Subcutaneous abdominal adipose tissue (tissue), 5 donors: ENCODE measurements around the gene RFX5.
"Not testable (repeated sequence)": the region's sequence is repeated elsewhere in the genome, so short reads cannot be mapped to it uniquely, and the experiment has no call there.

Experiments
- H3K27ac ChIP-seq: one replicate; pipeline ENCODE4 v1.7.0; 2013; ENCODE audit warnings: low read depth, mild to moderate bottlenecking, inconsistent platforms, low read length, moderate library complexity
- H3K27me3 ChIP-seq, 5 donors: one replicate each; pipeline ENCODE4 v1.7.0; 2013; ENCODE audit warnings: low read length in 5 of 5, inconsistent platforms in 1 of 5; ENCODE audit not compliant: control insufficient read depth in 5 of 5, insufficient read depth in 4 of 5
- H3K36me3 ChIP-seq, 5 donors: one replicate each; pipeline ENCODE4 v1.7.0; 2013; ENCODE audit warnings: low read length in 5 of 5; ENCODE audit not compliant: control insufficient read depth in 5 of 5, insufficient read depth in 5 of 5
- H3K4me1 ChIP-seq, 5 donors: one replicate each; pipeline ENCODE4 v1.7.0; 2013; ENCODE audit warnings: low read length in 5 of 5, mild to moderate bottlenecking in 3 of 5, moderate library complexity in 1 of 5; ENCODE audit not compliant: control insufficient read depth in 5 of 5, insufficient read depth in 5 of 5
- H3K4me3 ChIP-seq, 5 donors: one replicate each; pipeline ENCODE4 v1.7.0; 2013; ENCODE audit warnings: low read length in 5 of 5, low read depth in 1 of 5
- H3K9ac ChIP-seq, 5 donors: one replicate each; pipeline ENCODE4 v1.7.0; 2013; ENCODE audit warnings: low read length in 5 of 5, mild to moderate bottlenecking in 4 of 5, moderate library complexity in 3 of 5
- H3K9me3 ChIP-seq, 5 donors: one replicate each; pipeline ENCODE4 v1.7.0; 2013; ENCODE audit warnings: low read length in 5 of 5; ENCODE audit not compliant: control insufficient read depth in 5 of 5
- donor health status: healthy.
- donor health status: healthy.
- donor health status: healthy.
- donor health status: healthy.
- donor health status: healthy.

RFX5 gene

DNA sequence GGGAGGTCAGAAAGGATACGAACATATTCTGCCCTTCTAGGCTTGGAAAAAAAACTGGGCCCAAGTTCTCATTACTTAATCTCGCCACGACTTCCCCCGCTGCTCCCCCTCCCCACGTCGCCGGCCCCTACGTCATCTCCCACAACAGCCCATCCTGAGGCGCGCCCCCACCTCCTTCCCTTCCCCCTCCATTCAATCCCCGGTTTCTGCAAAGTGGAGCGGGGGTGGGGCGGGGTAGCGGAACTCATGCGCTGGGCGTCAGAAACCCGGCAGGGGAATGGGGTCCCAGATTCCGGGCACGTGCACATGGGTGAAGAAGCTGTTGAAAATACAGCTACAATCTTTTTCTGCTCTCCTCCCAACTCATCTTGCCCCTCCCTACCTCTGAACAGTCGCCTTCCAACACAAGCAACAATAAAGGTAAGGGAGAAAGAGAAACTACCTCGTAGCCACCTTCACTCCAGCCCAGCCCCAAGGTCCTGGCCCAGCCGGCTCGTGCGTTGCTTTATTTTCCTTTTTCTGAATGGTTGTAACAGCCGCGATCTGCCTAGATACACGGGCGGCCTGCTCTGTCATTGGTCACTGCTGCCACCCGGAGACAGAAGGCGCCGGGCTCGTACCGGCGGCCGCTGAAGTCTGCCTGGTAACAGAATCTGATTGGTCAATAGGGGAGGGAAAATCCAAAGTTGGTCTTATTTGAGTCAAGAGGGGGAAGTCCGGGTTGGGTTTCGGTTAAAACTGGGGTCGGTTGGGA lies at the start of gene RFX5:
TSS of gene RFX5 (minus strand) at position 484 of the 754 bp plus-strand sequence. CDS start 932 bp downstream, outside the sequence.
- peak within 1 kb of the TSS; percentile 84 to 94 (median 91) for H3K9ac ChIP-seq
- peak within 1 kb of the TSS; percentile 85 to 98 (median 93) for H3K4me3 ChIP-seq
- no peaks in the 10 kb centered on the region for H3K9me3 ChIP-seq
- peaks cover 9 to 18% (median 15%) of the 10 kb centered on the region in 5 donors for H3K4me1 ChIP-seq
- peak within 1 kb of the TSS; percentile 98 for H3K27ac ChIP-seq
- no peaks in the 10 kb centered on the region for H3K27me3 ChIP-seq
- H3K36me3 ChIP-seq, result peaks cover 0 to 35% (median 27%) of the 10 kb centered on the region in 5 donors

DNA sequence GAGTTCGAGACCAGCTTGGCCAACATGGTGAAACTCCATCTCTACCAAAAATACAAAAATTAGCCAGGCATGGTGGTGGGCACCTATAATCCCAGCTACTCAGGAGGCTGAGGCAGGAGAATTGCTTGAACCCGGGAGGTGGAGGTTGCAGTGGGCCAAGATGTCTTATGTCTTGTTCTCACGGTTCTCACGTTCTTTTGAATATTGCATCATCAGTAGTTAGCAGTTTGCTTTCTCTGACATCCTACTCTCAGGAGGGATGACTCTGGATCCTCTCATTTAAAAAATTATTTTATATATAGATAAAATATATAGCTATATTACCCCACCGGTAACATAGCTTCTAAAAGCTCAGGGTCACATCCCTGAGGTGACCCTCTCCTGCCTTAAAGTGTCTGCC lies 49.2 kb upstream of the RFX5 start:
- H3K9me3 ChIP-seq, H3K4me3 ChIP-seq, H3K27ac ChIP-seq, H3K27me3 ChIP-seq, H3K9ac ChIP-seq, H3K36me3 ChIP-seq: not testable (repeated sequence)
- H3K4me1 ChIP-seq, result peaks cover 4 to 18% (median 15%) of the 10 kb centered on the region in 5 donors

DNA sequence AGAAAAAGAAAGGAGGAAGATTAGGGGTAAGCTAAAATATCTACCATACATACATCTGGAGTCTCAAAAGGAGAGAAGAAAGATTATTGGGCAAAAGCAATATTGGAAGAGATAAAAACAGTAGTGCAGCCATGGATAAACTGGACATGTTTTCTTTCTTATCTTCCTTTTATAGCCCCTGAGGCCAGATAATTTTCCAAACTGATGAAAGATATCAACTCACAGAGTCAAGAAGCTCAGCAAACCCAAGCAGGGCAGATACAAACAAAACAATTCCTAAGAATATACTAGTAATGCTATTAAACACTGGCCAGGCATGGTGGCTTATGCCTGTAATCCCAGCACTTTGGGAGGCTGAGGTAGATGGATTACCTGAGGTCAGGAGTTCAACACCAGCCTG lies 46.5 kb upstream of the RFX5 start:
- Histone ChIP-seq H3K4me1 (no peaks in the 10 kb centered on the region), H3K9ac (no peak overlapping the region), H3K9me3 (no peaks in the 10 kb centered on the region), H3K36me3 (no peaks in the 10 kb centered on the region), H3K27me3 (no peaks in the 10 kb centered on the region), H3K27ac (no peak overlapping the region), H3K4me3 (no peak overlapping the region)

DNA sequence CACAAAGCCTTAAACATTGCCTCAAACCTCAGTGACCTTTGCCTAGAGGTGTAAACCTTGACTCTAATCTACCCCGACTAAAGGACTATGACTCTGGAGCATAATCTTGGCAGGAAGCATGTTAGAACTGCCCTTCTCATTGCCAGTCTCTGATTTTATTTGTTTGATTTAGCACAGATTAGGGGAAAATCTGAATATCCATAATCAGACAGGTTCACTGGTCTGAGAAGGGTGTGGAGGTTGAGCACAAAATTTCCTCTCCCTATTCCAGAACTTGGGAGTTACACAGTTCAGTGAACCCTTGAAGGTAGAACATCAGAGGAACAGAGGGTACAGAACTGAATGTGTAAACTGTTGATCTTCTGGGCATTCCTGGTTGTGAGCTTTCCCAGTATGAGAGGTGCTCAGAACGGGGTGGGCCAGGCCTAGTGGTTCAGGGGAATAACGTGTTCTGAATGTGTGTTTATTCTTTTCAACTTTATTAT lies 44.1 kb upstream of the RFX5 start:
- Histone ChIP-seq H3K27ac (no peak overlapping the region), H3K27me3 (no peaks in the 10 kb centered on the region), H3K36me3 (no peaks in the 10 kb centered on the region), H3K9me3 (no peaks in the 10 kb centered on the region), H3K4me1 (no peaks in the 10 kb centered on the region), H3K4me3 (no peak overlapping the region), H3K9ac (no peak overlapping the region)

DNA sequence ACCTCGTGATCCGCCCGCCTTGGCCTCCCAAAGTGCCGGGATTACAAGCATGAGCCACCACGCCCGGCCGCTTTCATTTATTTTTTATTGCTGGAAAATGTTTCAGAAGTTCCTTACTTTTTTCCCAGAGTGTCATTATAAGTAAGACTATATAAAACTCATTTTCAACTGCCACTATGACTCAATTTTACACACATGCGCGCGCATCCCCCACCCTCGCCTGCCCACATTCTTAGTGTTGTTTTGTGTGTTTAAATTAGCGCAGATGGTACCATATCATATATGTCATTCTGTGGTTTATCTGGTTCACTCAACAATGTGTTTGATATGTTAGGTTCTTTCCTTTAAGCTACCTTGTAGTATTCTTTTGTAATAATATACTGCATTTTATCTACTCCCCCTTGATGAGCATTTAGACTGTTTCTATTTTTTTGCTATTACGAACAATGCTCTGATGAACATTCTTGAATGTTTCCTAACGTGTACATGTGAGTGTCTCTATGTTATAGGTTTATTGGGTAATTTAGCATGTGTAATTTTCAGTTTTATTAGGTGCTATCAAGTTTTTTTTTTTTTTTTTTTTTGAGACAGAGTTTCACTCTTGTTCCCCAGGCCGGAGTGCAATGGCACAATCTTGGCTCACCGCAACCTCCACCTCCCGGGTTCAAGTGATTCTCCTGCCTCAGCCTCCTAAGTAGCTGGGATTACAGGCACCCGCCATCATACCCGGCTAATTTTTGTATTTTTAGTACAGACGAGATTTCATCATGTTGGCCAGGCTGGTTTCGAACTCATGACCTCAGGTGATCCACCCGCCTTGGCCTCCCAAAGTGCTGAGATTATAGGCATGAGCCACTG lies 43.4 kb upstream of the RFX5 start:
- not testable (repeated sequence) for H3K27ac ChIP-seq, H3K27me3 ChIP-seq, H3K9ac ChIP-seq, H3K9me3 ChIP-seq, H3K4me3 ChIP-seq, H3K4me1 ChIP-seq, H3K36me3 ChIP-seq

DNA sequence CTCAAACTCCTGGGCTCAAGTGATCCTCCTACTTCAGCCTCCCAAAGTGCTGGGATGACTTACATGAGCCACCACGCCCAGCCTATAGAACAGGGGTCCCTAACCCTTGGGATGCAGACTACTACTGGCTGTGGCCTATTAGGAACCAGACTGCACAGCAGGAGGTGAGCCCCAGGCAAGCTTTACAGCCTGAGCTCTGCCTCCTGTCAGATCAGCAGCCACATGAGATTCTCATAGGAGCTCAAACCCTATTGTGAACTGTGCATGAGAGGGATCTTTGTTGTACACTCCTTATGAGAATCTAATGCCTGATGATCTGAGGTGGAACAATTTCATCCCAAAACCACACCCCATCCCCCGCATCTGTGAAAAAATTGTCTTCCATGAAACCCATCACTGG lies 39.0 kb upstream of the RFX5 start:
- H3K27ac ChIP-seq, result no peak overlapping the region
- H3K4me1 ChIP-seq, result no peaks in the 10 kb centered on the region
- H3K4me3 ChIP-seq, result no peak overlapping the region
- no peak overlapping the region for H3K9ac ChIP-seq
- H3K36me3 ChIP-seq, result no peaks in the 10 kb centered on the region
- no peaks in the 10 kb centered on the region for H3K9me3 ChIP-seq
- H3K27me3 ChIP-seq, result no peaks in the 10 kb centered on the region

DNA sequence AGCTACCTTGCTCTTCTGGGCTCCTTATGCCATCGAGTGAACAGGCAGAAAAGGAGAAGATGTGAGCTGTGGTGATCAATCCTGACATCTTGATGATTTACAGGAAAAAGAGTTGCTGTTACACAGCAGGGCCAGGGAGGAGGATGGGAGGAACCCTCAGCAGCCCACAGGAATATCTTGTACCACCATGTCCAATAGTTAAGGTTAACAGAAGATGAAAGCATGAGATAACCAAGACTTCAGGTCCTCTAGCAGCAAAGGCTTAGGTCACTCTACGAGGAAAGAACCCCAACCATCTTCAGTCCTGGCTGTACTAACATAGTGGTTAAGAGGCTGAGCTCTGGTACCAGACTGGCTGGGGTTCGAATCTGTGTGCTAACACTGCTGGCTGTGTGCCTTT lies 37.5 kb upstream of the RFX5 start:
- Histone ChIP-seq H3K4me3 (no peak overlapping the region), H3K4me1 (no peaks in the 10 kb centered on the region), H3K27ac (no peak overlapping the region), H3K27me3 (no peaks in the 10 kb centered on the region), H3K9ac (no peak overlapping the region), H3K9me3 (no peaks in the 10 kb centered on the region), H3K36me3 (no peaks in the 10 kb centered on the region)

DNA sequence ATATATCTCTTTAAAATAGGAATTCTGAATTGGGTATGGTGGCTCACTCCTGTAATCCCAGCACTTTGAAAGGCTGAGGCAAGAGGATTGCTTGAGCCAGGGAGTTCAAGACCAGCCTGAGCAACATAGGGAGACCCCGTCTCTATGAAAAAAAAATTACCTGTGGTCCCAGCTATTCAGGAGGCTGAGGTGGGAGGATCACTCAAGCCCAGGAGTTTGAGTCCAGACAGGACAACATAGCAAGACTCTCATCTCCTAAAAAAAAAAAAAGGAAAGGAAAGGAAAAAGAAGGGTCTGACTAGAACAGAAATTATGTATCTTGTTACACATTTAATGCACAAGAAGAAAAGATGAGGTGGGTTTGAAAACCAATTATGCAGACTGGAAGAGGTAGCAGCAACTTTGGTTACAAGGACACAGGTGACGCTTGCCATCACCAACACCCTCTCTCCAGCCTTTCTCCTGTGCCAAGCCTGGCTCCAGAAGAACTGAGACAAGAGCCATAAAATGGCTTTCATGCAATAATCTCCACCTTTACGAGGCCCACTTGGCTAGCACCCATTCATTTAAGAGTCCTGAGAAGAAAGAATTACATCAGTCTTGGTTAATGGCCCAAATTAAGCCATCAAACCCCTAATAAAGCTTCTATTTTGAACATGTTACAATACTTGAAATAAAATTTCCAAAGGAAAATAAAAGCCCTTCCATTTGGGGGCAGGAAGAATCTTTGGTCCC lies 30.3 kb upstream of the RFX5 start:
- no peaks in the 10 kb centered on the region for H3K36me3 ChIP-seq
- peaks cover 0 to 15% (median 8%) of the 10 kb centered on the region in 5 donors for H3K4me1 ChIP-seq
- H3K4me3 ChIP-seq, result no peak overlapping the region
- no peak overlapping the region for H3K27ac ChIP-seq
- no peaks in the 10 kb centered on the region for H3K9me3 ChIP-seq
- no peaks in the 10 kb centered on the region for H3K27me3 ChIP-seq
- no peak overlapping the region for H3K9ac ChIP-seq

DNA sequence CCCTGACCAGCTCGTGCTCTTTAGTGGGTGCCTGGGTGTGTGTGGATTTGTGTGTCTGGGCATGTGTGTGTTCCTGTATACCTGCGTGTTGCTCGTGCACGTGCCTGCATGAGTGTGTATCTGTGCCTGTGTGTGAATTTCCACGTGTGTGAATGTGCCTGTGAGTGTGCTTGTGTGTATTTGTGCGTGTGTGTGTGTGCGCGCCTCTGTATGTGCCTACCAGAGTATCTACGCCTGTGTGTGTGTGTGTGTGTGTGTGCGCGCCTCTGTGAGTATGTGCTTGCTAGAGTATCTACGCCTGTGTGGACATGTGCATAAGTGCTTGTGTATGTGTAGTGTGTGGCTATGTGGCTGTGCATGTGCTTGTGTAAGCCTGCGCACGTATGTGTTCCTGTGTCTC lies 26.1 kb upstream of the RFX5 start:
- Histone ChIP-seq H3K4me1 (peaks cover 5 to 56% (median 48%) of the 10 kb centered on the region in 5 donors), H3K9ac (no peak overlapping the region), H3K36me3 (peaks cover 0 to 12% (median 3%) of the 10 kb centered on the region in 5 donors), H3K4me3 (peak overlapping the region in 1 of 5 donors; percentile 5), H3K9me3 (no peaks in the 10 kb centered on the region), H3K27ac (no peak overlapping the region), H3K27me3 (no peaks in the 10 kb centered on the region)
